Karpas-422 (cell line): ENCODE data around the gene HMG20B. TPM values are rescaled to one million over a fixed set of nuclear protein-coding genes. Genes with fewer than 3 reads are reported as not detected.
A peak's percentile ranks its signal among the peaks of the same experiment; 100 is the strongest.

ENCODE experiments used
- DNase-seq: peaks from one replicate; pipeline ENCODE4 v3.0.0-alpha.2; 2015
- H2AFZ ChIP-seq: fragments of 200-600 bp; sonication (generic); 2 replicates; pipeline ENCODE4 v1.6.1; 2014; ENCODE audit warnings: antibody characterized with exemption, low read length, mixed read lengths
- H3K27ac ChIP-seq: fragments of 200-600 bp; sonication (generic); 2 replicates; pipeline ENCODE4 v1.5.1; 2014; ENCODE audit warnings: mild to moderate bottlenecking, low read length, moderate library complexity
- H3K27me3 ChIP-seq: fragments of 200-600 bp; sonication (generic); 2 replicates; pipeline ENCODE4 v1.6.1; 2014; ENCODE audit warnings: low read length, mixed read lengths
- H3K36me3 ChIP-seq: fragments of 200-600 bp; sonication (generic); 2 replicates; pipeline ENCODE4 v1.6.1; 2014; ENCODE audit warnings: low read length, mixed read lengths; ENCODE audit not compliant: insufficient read depth
- H3K4me1 ChIP-seq: fragments of 200-600 bp; sonication (generic); 2 replicates; pipeline ENCODE4 v1.6.1; 2014; ENCODE audit warnings: mild to moderate bottlenecking, low read length, mixed read lengths
- H3K4me2 ChIP-seq: fragments of 200-600 bp; sonication (generic); 2 replicates; pipeline ENCODE4 v1.6.1; 2014; ENCODE audit warnings: low read length, low read depth, mild to moderate bottlenecking; ENCODE audit not compliant: poor library complexity, severe bottlenecking
- H3K4me3 ChIP-seq: fragments of 200-600 bp; sonication (generic); 2 replicates; pipeline ENCODE4 v1.5.1; 2014; ENCODE audit warnings: mild to moderate bottlenecking, antibody characterized with exemption, low read length, mixed read lengths
- H3K79me2 ChIP-seq: fragments of 200-600 bp; sonication (generic); 2 replicates; pipeline ENCODE4 v1.6.1; 2014; ENCODE audit warnings: mild to moderate bottlenecking, low read length, mixed read lengths
- H3K9ac ChIP-seq: fragments of 200-600 bp; sonication (generic); 2 replicates; pipeline ENCODE4 v1.6.0; 2014; ENCODE audit warnings: low read length
- H3K9me2 ChIP-seq: fragments of 200-600 bp; sonication (generic), shearing (Covaris generic); replicated peaks from 2 replicates; pipeline ENCODE4 v1.6.0; 2014; ENCODE audit warnings: mild to moderate bottlenecking, low read length, moderate library complexity; ENCODE audit not compliant: insufficient read depth
- H3K9me3 ChIP-seq: fragments of 300-700, 200-600 bp; sonication (generic); 2 replicates; pipeline ENCODE4 v1.6.1; 2014; ENCODE audit warnings: low read length, mixed read lengths
- H4K20me1 ChIP-seq: fragments of 200-600 bp; sonication (generic); 2 replicates; pipeline ENCODE4 v1.6.1; 2014; ENCODE audit warnings: mild to moderate bottlenecking, antibody characterized with exemption, low read length, low read depth; ENCODE audit not compliant: insufficient read depth
- total RNA-seq: library from RNA; depleted of rRNA; stranded (reverse); fragments of >200 nt; shearing (Covaris generic); gene quantifications from 2 replicates; pipeline ENCODE4 v1.2.3, GENCODE V29; 2014; ENCODE audit warnings: low replicate concordance

HMG20B gene
- total RNA-seq, 1 experiment from 2014 or later, result 53.7 TPM

DNA sequence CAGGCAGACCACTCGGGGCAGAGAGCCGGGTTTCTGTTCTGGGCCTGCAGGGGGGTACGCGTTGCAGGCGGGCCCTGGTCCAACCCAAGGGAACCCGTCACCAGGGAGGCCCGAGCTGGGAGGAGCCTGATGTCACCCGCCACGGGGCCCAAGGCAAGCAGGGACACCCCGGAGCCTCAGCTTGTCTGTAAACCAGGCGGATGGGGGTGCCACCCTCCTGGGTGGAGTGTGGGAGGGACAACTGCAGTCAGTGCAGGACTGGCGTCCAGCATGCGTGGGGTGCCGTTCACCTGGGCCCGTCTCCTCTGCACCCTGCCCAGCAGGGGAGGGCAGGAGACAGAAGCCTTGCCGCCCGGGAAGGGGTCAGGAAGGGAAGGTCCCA, 46.9 kb downstream of the HMG20B start:
- Histone ChIP-seq H3K4me3 (no peak overlapping the region), H3K9me2 (no peaks in the 10 kb centered on the region), H3K4me2 (no peak overlapping the region), H3K27ac (no peak overlapping the region), H2AFZ (no peak overlapping the region), H3K79me2 (peaks cover 10% of the 10 kb centered on the region), H3K27me3 (no peaks in the 10 kb centered on the region), H4K20me1 (peaks cover 4% of the 10 kb centered on the region; the same call in 1 of the 2 replicates), H3K9ac (no peak overlapping the region), H3K4me1 (no peaks in the 10 kb centered on the region), H3K36me3 (no peaks in the 10 kb centered on the region), H3K9me3 (no peaks in the 10 kb centered on the region)
- no peak for DNase-seq

DNA sequence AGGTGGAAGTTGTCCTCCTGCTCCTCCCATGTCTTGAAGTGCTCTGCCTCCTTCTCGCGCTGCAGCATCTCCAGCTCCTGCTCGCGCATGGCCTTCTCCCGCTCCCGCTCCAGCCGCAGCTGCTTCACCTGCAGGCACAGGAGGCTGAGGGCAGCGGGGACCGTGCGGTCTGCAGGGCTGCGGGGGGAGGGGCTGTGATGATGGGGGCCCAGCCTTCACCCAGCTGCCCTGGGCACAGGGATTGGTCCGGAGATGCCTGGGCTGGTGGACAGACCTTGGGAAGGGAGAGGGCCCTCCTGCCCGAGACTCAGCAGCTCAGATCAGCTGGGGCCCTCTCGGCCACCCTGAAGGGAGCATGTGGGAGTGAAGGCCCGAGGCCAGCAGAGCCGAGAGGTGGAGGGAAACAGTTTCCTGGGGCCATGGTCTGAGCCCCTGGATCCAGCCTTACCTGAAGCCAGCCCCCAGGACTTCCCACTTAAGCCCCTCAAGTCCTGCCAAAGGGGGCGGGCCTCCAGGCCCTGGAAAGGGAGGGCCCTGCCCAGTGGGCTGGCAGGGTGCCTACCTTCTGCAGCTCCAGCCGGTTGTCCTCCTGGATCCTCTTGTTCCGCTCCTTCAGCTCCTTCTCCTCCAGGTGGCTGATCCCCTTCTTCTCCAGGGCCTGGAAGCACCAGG, 47.5 kb downstream of the HMG20B start:
- Histone ChIP-seq H2AFZ (no peak overlapping the region), H3K4me1 (peaks cover 6% of the 10 kb centered on the region), H3K27ac (no peak overlapping the region), H3K4me2 (no peak overlapping the region), H3K9me2 (no peaks in the 10 kb centered on the region), H3K27me3 (no peaks in the 10 kb centered on the region), H3K9ac (no peak overlapping the region), H3K79me2 (peaks cover 16% of the 10 kb centered on the region), H3K9me3 (no peaks in the 10 kb centered on the region), H3K4me3 (no peak overlapping the region), H4K20me1 (peaks cover 8% of the 10 kb centered on the region; the same call in 1 of the 2 replicates), H3K36me3 (no peaks in the 10 kb centered on the region)
- DNase-seq, result no peak

DNA sequence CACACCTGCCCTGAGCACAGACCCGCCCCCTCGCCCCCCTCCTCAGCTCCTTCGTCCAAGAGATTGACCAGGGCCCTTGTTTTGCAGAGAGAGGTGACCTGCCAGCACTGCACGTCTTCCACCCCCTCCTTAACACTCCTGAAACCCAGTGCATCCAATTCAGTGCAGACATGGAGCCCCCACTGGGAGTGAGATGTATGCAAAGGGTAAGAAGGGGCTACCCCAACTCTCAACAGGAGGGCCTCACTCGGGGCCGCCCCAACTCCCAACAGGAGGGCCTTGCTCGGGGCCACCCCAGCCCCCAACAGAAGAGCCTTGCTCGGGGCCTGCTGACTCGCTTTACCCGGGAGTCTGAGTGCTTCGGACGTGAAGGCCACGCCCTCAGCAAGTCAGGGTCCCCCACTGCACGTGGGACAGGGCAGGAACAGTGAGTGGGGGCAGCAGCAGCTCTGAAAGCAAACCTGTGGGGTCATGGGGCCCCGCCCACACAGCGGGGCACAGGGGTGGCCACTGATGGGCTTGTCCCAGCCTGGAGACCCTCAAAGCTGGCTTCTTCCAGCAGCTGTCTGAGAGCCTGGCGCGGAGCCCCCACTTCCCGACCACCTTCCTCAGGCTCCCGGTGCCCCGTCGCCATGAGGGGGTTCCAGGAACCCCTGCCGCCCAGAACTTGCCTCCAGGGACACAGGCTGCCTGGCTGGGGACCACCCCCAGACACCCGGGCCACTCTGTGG, 48.2 kb downstream of the HMG20B start:
- no peaks in the 10 kb centered on the region for H3K9me3 ChIP-seq
- no peak overlapping the region for H2AFZ ChIP-seq
- H3K9me2 ChIP-seq, result no peaks in the 10 kb centered on the region
- H3K27me3 ChIP-seq, result no peaks in the 10 kb centered on the region
- H3K4me3 ChIP-seq, result no peak overlapping the region
- H4K20me1 ChIP-seq, result peaks cover 13% of the 10 kb centered on the region; the same call in 1 of the 2 replicates
- no peak overlapping the region for H3K27ac ChIP-seq
- no peak overlapping the region for H3K9ac ChIP-seq
- H3K4me2 ChIP-seq, result no peak overlapping the region
- H3K4me1 ChIP-seq, result peaks cover 13% of the 10 kb centered on the region
- no peaks in the 10 kb centered on the region for H3K36me3 ChIP-seq
- DNase-seq, result no peak
- H3K79me2 ChIP-seq, result peaks cover 23% of the 10 kb centered on the region

DNA sequence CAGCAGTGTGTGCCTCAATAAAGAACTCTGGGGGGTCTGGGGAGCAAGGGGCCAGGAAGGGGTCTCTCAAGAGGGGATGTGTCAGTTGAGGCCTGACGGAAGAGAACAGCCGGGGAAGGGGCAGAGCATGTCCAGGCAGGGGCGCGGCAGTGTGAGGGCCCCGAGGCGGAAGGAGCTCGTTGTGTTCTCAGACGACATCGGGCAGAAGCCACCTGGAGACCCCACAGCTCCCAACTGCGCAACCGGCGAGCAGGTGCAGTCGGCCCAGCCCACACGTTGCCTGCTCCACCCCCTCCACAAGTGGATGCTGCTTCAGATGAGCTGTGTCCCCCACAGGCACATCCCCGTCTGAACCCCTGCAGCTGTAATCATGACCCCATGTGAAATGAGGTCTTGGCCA, 48.9 kb downstream of the HMG20B start:
- H3K36me3 ChIP-seq, result no peaks in the 10 kb centered on the region
- H3K4me1 ChIP-seq, result peaks cover 13% of the 10 kb centered on the region
- no peak overlapping the region for H3K4me2 ChIP-seq
- H4K20me1 ChIP-seq, result peaks cover 17% of the 10 kb centered on the region; the same call in 1 of the 2 replicates
- no peak overlapping the region for H3K9ac ChIP-seq
- no peaks in the 10 kb centered on the region for H3K9me2 ChIP-seq
- H3K27ac ChIP-seq, result no peak overlapping the region
- DNase-seq, result no peak
- H3K79me2 ChIP-seq, result peaks cover 30% of the 10 kb centered on the region
- H2AFZ ChIP-seq, result no peak overlapping the region
- H3K9me3 ChIP-seq, result no peaks in the 10 kb centered on the region
- H3K27me3 ChIP-seq, result no peaks in the 10 kb centered on the region
- no peak overlapping the region for H3K4me3 ChIP-seq

DNA sequence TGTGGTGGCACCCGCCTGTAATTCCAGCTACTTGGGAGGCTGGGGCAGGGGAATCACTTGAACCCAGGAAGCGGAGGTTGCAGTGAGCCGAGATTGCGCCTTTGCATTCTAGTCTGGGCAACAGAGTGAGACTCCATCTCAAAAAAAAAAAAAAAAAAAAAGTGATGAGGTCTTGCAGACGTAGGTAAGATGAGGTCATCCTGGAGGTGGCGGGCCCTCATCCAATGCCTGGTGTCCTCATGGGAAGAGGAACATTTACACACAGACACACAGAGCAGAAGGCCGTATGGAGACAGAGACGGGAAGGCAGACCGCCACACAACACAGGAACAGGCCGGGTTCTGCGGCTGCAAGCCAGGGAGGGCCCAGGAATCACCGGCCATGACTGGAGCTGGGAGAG, 49.5 kb downstream of the HMG20B start:
- no peak overlapping the region for H3K4me2 ChIP-seq
- no peak overlapping the region for H3K9ac ChIP-seq
- H3K4me3 ChIP-seq, result no peak overlapping the region
- no peak for DNase-seq
- H3K9me3 ChIP-seq, result no peaks in the 10 kb centered on the region
- H3K27ac ChIP-seq, result no peak overlapping the region
- no peaks in the 10 kb centered on the region for H3K36me3 ChIP-seq
- H3K27me3 ChIP-seq, result no peaks in the 10 kb centered on the region
- peaks cover 30% of the 10 kb centered on the region for H3K79me2 ChIP-seq
- no peaks in the 10 kb centered on the region for H3K9me2 ChIP-seq
- no peak overlapping the region for H2AFZ ChIP-seq
- peaks cover 17% of the 10 kb centered on the region; the same call in 1 of the 2 replicates for H4K20me1 ChIP-seq
- peaks cover 16% of the 10 kb centered on the region for H3K4me1 ChIP-seq

DNA sequence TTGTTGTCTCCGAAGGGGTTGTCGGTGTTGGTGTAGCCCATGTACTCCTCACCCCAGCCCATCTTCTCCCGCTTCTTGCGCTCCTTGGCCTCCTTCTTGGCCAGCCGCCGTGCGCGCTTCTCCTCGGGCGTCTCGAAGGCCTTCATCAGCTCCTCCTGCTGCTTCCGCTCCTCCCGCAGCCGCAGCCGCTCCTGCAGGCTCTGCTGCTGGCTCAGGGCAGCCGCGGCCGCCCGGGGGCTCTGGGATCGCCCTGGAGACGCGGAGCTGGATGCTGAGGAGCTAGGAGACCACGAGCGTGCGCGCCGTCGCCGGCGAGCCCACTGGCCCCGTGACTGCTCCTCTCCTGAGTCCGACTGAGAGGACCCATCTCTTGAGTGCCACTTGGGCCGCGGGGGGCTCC, 51.0 kb downstream of the HMG20B start:
- Histone ChIP-seq H3K9ac (no peak overlapping the region), H3K9me3 (no peaks in the 10 kb centered on the region), H3K79me2 (peaks cover 30% of the 10 kb centered on the region), H2AFZ (no peak overlapping the region), H3K4me2 (no peak overlapping the region), H3K4me1 (peaks cover 18% of the 10 kb centered on the region), H3K27ac (no peak overlapping the region), H3K9me2 (no peaks in the 10 kb centered on the region), H3K4me3 (no peak overlapping the region), H3K27me3 (no peaks in the 10 kb centered on the region), H4K20me1 (peaks cover 17% of the 10 kb centered on the region; the same call in 1 of the 2 replicates), H3K36me3 (no peaks in the 10 kb centered on the region)
- no peak for DNase-seq

DNA sequence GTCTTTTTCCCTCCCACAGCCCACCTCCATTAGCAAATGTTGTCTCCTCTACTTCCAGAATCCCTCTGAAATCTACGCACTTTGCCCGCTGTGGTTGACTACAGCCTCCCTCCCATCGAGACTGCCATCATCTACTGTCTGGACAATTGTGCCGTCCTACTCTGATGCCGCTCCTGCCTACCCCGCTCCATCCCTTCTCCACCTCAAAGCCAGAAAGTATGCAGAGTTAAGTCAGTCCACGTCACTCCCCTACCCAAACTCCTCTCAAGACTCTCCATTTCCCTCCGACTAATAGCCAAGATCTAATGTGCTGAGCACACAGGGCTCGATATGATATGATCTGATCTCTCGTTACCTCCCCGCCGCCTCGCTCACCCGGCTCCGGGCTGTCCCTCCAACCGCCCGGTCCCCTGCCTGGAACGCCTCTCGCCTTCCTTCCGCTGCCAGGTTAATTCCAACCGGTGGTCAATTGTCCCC, 53.3 kb downstream of the HMG20B start:
- H4K20me1 ChIP-seq, result peaks cover 17% of the 10 kb centered on the region; the same call in 1 of the 2 replicates
- no peaks in the 10 kb centered on the region for H3K9me3 ChIP-seq
- H3K27me3 ChIP-seq, result no peaks in the 10 kb centered on the region
- peak overlapping the region; percentile 87 for H3K4me2 ChIP-seq
- peak overlapping the region; percentile 98 for H3K4me3 ChIP-seq
- peak overlapping the region; percentile 91 for H3K9ac ChIP-seq
- H3K4me1 ChIP-seq, result peaks cover 18% of the 10 kb centered on the region
- H2AFZ ChIP-seq, result no peak overlapping the region
- DNase-seq, result peak; percentile 53
- H3K36me3 ChIP-seq, result no peaks in the 10 kb centered on the region
- H3K27ac ChIP-seq, result no peak overlapping the region
- H3K79me2 ChIP-seq, result peaks cover 30% of the 10 kb centered on the region
- H3K9me2 ChIP-seq, result no peaks in the 10 kb centered on the region
